Activated CD4-positive, alpha-beta T cell treated with anti-CD3 and anti-CD28 coated beads, Interleukin-2, amount 50 U/mL, for 48 hours (primary cell): ENCODE measurements around the gene LCN2.
"Not testable (repeated sequence)": the region's sequence is repeated elsewhere in the genome, so short reads cannot be mapped to it uniquely, and the experiment has no call there.

Source experiments
- DNase-seq, 2 experiments: peaks; one replicate each; pipeline ENCODE4 v3.0.0-alpha.2; 2020

LCN2 gene

GRCh38 chr9:128169925-128170324 is 20.7 kb downstream of the LCN2 start:
- no peak for DNase-seq

GRCh38 chr9:128174062-128174461 is 24.8 kb downstream of the LCN2 start:
- DNase-seq = no peak

- no peak for DNase-seq
These were observed 25.9 kb downstream of the LCN2 start for GRCh38 chr9:128175102-128175563.

GRCh38 chr9:128175726-128176125 is 26.5 kb downstream of the LCN2 start:
- DNase-seq = no peak

GRCh38 chr9:128178806-128179431 is 29.7 kb downstream of the LCN2 start:
- DNase-seq = no peak

- no peak for DNase-seq
These were observed 30.7 kb downstream of the LCN2 start for GRCh38 chr9:128180001-128180400.

- no peak for DNase-seq
These were observed 31.2 kb downstream of the LCN2 start for GRCh38 chr9:128180447-128180846.

- DNase-seq = not testable (repeated sequence)
These were observed 32.2 kb downstream of the LCN2 start for GRCh38 chr9:128181480-128181879.

- no peak for DNase-seq
These were observed 33.8 kb downstream of the LCN2 start for GRCh38 chr9:128182893-128183588.

GRCh38 chr9:128185979-128186965 is 37.0 kb downstream of the LCN2 start:
- no peak for DNase-seq

GRCh38 chr9:128187361-128187760 is 38.1 kb downstream of the LCN2 start:
- DNase-seq = no peak

GRCh38 chr9:128188209-128188608 is 39.0 kb downstream of the LCN2 start:
- DNase-seq = no peak

- DNase-seq = no peak
These were observed 40.8 kb downstream of the LCN2 start for GRCh38 chr9:128190013-128190412.

- DNase-seq = no peak
These were observed 41.5 kb downstream of the LCN2 start for GRCh38 chr9:128190516-128191405.

GRCh38 chr9:128191406-128192046 is 42.3 kb downstream of the LCN2 start, which contains the start of gene CIZ1:
CIZ1 (minus strand) TSS chr9:128191572; CDS start chr9:128190857, 715 bp downstream.
- peak; percentile 76 to 77 for DNase-seq

GRCh38 chr9:128192601-128193371 is 43.5 kb downstream of the LCN2 start:
- DNase-seq = no peak

- no peak for DNase-seq
These were observed 44.3 kb downstream of the LCN2 start for GRCh38 chr9:128193469-128194096.

GRCh38 chr9:128201441-128202369 is 52.5 kb downstream of the LCN2 start:
- no peak for DNase-seq

GRCh38 chr9:128202648-128203023 is 53.4 kb downstream of the LCN2 start:
- no peak for DNase-seq
